ENCODE data around the gene IL22RA2. TPM values are rescaled to one million over a fixed set of nuclear protein-coding genes. Genes with fewer than 3 reads are reported as not detected.

IL22RA2 gene
- total RNA-seq, 1 experiment from 2014 or later: not detected

- peak; percentile 52 for TF ChIP-seq CTCF (IDR thresholded peaks at IDR 0.05)
- TF ChIP-seq TCF7L2 (IDR thresholded peaks at IDR 0.05; ENCODE audit: low read depth, low read length): no peak
- no peak for ATAC-seq
- H3K36me3 ChIP-seq (ENCODE audit: control insufficient read depth, insufficient read depth, low read length): no peaks in the 10 kb centered on the region
- POLR2A ChIA-PET: no interaction called here
- intact Hi-C loops (cut with micrococcal nuclease; ENCODE audit: unreplicated experiment): loop anchor here (2.0 kb wide), 1 partner anchor 71 kb away; no protein-coding TSS in a partner anchor
- CTCF ChIA-PET: interaction anchor here (1.8 kb wide), 1 partner anchor 71 kb away, joined by 10 read pairs; no protein-coding TSS in a partner anchor
- no TSS peak for BruUV-seq (replicated peaks)
- H3K4me1 ChIP-seq (ENCODE audit: control insufficient read depth, insufficient read depth, low read length): no peaks in the 10 kb centered on the region
- no peak for DNase-seq (ENCODE audit: low read depth, low spot score)
- H3K27me3 ChIP-seq (ENCODE audit: control insufficient read depth, insufficient read depth, low read length): no peaks in the 10 kb centered on the region
- no peak overlapping the region for H3K4me3 ChIP-seq (ENCODE audit: low read depth in 2 of 2, low read length in 2 of 2)
- H3K27ac ChIP-seq (ENCODE audit: low read length): no peak overlapping the region
- H3K9me3 ChIP-seq (ENCODE audit: control insufficient read depth, insufficient read depth, low read depth, low read length): no peaks in the 10 kb centered on the region
- in situ Hi-C loops (cut with HindIII; ENCODE audit: low pct_unique_long_range_greater_than_20kb, low sequenced_read_pairs): no loop called here
These were observed 7.8 kb downstream of the IL22RA2 start for GRCh38 chr6:137165375-137166246.

GRCh38 chr6:137163732-137164318 is 9.6 kb downstream of the IL22RA2 start:
- ChIA-PET POLR2A (no interaction called here), CTCF (no interaction called here)
- BruUV-seq (replicated peaks): no TSS peak
- Histone ChIP-seq H3K4me1 (ENCODE audit: control insufficient read depth, insufficient read depth, low read length) (no peaks in the 10 kb centered on the region), H3K27ac (ENCODE audit: low read length) (no peak overlapping the region), H3K4me3 (ENCODE audit: low read depth in 2 of 2, low read length in 2 of 2) (no peak overlapping the region), H3K27me3 (ENCODE audit: control insufficient read depth, insufficient read depth, low read length) (no peaks in the 10 kb centered on the region), H3K9me3 (ENCODE audit: control insufficient read depth, insufficient read depth, low read depth, low read length) (no peaks in the 10 kb centered on the region), H3K36me3 (ENCODE audit: control insufficient read depth, insufficient read depth, low read length) (no peaks in the 10 kb centered on the region)
- ATAC-seq (no peak), DNase-seq (ENCODE audit: low read depth, low spot score) (no peak)
- in situ Hi-C loops (cut with HindIII; ENCODE audit: low pct_unique_long_range_greater_than_20kb, low sequenced_read_pairs) (no loop called here), intact Hi-C loops (cut with micrococcal nuclease; ENCODE audit: unreplicated experiment) (no loop called here)
- TF ChIP-seq REST (IDR thresholded peaks at IDR 0.05; ENCODE audit: insufficient read depth in 1 of 2, low read depth in 2 of 2, low read length in 1 of 2): no peak
- TF ChIP-seq POLR2AphosphoS5 (IDR thresholded peaks at IDR 0.05; ENCODE audit: low read depth, low read length): no peak
- no peak for TF ChIP-seq SIN3A (IDR thresholded peaks at IDR 0.05; ENCODE audit: borderline replicate concordance, insufficient read depth, low read depth, low read length)

Measured in Panc1 (cell line).